ENCODE results near the gene ADORA2B.

ADORA2B gene

GRCh38 chr17:15952048-15952532 lies 7.2 kb downstream of the ADORA2B start:
- TF ChIP-seq RAD21 (IDR thresholded peaks at IDR 0.05; ENCODE audit: low read depth): no peak
- no peak for TF ChIP-seq EGR1 (IDR thresholded peaks at IDR 0.05)
- peak; percentile 28; the same call in 1 of the 2 replicates for TF ChIP-seq USF1 (IDR thresholded peaks at IDR 0.05)
- TF ChIP-seq, protein P1, sequence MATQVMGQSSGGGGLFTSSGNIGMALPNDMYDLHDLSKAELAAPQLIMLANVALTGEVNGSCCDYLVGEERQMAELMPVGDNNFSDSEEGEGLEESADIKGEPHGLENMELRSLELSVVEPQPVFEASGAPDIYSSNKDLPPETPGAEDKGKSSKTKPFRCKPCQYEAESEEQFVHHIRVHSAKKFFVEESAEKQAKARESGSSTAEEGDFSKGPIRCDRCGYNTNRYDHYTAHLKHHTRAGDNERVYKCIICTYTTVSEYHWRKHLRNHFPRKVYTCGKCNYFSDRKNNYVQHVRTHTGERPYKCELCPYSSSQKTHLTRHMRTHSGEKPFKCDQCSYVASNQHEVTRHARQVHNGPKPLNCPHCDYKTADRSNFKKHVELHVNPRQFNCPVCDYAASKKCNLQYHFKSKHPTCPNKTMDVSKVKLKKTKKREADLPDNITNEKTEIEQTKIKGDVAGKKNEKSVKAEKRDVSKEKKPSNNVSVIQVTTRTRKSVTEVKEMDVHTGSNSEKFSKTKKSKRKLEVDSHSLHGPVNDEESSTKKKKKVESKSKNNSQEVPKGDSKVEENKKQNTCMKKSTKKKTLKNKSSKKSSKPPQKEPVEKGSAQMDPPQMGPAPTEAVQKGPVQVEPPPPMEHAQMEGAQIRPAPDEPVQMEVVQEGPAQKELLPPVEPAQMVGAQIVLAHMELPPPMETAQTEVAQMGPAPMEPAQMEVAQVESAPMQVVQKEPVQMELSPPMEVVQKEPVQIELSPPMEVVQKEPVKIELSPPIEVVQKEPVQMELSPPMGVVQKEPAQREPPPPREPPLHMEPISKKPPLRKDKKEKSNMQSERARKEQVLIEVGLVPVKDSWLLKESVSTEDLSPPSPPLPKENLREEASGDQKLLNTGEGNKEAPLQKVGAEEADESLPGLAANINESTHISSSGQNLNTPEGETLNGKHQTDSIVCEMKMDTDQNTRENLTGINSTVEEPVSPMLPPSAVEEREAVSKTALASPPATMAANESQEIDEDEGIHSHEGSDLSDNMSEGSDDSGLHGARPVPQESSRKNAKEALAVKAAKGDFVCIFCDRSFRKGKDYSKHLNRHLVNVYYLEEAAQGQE (IDR thresholded peaks at IDR 0.05; ENCODE audit: low read depth): no peak
- TF ChIP-seq FOXM1 (IDR thresholded peaks at IDR 0.05; ENCODE audit: borderline replicate concordance, low read depth): no peak
- TF ChIP-seq EP300 (IDR thresholded peaks at IDR 0.05; ENCODE audit: borderline replicate concordance): no peak

DNA sequence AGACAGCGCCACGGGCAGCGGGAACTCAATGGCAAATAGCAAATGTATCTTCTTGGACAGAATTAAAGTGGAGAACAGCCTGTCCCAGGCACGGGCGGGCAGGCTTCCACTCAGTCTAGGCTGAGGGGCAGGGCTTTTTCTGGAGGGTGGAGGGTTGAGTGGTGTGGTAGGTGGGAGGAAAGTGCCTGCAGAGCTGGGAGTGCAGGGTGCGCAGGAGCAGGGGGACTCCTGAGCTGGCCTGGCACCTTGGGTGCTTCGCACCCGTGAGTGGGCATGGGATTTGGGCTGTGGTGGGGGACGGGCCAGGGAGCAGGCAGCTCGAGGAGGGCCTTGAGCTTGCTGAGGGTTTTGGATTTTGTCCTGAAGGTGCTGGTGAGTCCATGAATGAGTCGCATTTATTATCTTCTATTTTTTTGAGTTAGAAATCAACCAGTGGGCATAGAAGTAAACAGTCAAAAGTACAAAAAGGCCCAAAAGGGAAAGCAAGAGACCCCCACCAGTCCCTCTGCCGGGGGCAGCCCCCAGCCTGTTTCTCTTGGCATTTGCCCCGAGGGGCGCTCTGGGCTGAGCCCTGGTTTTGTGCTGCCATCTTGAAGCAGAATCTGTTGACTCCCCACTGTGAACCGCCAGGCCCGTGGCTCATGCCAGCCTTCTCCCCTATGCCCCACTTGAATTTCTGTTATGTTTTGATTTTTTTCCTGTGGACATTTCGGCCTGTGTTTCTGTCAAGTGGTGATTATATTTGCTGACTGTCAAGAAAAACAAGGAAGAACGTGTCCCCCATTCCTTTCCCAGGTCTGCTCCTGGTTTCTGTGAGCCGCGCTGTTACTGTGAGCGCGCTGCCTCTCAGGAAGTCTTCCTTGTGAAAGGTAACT lies 8.2 kb downstream of the ADORA2B start:
- TF ChIP-seq FOXM1 (IDR thresholded peaks at IDR 0.05; ENCODE audit: borderline replicate concordance, low read depth) (no peak), USF1 (IDR thresholded peaks at IDR 0.05) (no peak), CEBPB (IDR thresholded peaks at IDR 0.05) (no peak), YY1 (IDR thresholded peaks at IDR 0.05; ENCODE audit: low read depth) (no peak), EGR1 (IDR thresholded peaks at IDR 0.05) (no peak), CREB1 (IDR thresholded peaks at IDR 0.05; ENCODE audit: low read depth) (no peak), EP300 (IDR thresholded peaks at IDR 0.05; ENCODE audit: borderline replicate concordance) (no peak), NFIC (IDR thresholded peaks at IDR 0.05) (no peak), RAD21 (IDR thresholded peaks at IDR 0.05; ENCODE audit: low read depth) (no peak), TCF12 (IDR thresholded peaks at IDR 0.05; ENCODE audit: low read depth) (no peak), ZBTB7A (IDR thresholded peaks at IDR 0.05; ENCODE audit: low read depth) (no peak), TEAD4 (IDR thresholded peaks at IDR 0.05) (no peak), TAF1 (IDR thresholded peaks at IDR 0.05; ENCODE audit: low read depth) (no peak), MAX (IDR thresholded peaks at IDR 0.05) (no peak)
- TF ChIP-seq, protein P1 (IDR thresholded peaks at IDR 0.05; ENCODE audit: low read depth): no peak

DNA sequence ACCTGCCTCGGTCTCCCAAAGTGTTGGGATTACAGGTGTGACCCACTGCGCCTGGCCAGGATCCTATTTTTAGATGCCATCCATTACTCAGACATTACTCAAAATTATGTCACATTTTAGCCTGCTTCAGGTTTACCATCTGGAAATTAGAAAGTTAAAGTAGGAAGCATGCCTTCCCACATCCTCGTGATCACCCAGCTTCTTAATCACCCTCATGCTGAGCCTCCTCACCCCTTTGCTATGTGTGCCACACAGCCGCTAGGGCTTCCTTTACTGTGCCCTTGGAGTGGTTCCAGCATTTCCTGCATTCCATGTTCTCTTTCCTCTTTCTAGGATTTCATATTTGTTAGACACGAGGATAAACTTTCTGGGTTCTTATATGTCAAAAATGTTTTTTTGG lies 9.3 kb downstream of the ADORA2B start:
- TF ChIP-seq CREB1 (IDR thresholded peaks at IDR 0.05; ENCODE audit: low read depth) (no peak), MAX (IDR thresholded peaks at IDR 0.05) (peak; percentile 73), CEBPB (IDR thresholded peaks at IDR 0.05) (no peak), NFIC (IDR thresholded peaks at IDR 0.05) (peak; percentile 85), TAF1 (IDR thresholded peaks at IDR 0.05; ENCODE audit: low read depth) (no peak), YY1 (IDR thresholded peaks at IDR 0.05; ENCODE audit: low read depth) (no peak), ZBTB7A (IDR thresholded peaks at IDR 0.05; ENCODE audit: low read depth) (no peak), USF1 (IDR thresholded peaks at IDR 0.05) (no peak; the same call in 1 of the 2 replicates), RAD21 (IDR thresholded peaks at IDR 0.05; ENCODE audit: low read depth) (peak; percentile 2; the same call in 1 of the 2 replicates), EGR1 (IDR thresholded peaks at IDR 0.05) (no peak), EP300 (IDR thresholded peaks at IDR 0.05; ENCODE audit: borderline replicate concordance) (peak; percentile 84), FOXM1 (IDR thresholded peaks at IDR 0.05; ENCODE audit: borderline replicate concordance, low read depth) (no peak), TCF12 (IDR thresholded peaks at IDR 0.05; ENCODE audit: low read depth) (peak; percentile 88), TEAD4 (IDR thresholded peaks at IDR 0.05) (peak; percentile 80)
- TF ChIP-seq, protein P1 (IDR thresholded peaks at IDR 0.05; ENCODE audit: low read depth): no peak

Measured in Ishikawa (cell line).